ENCODE data around the gene GPC6. TPM values are rescaled to one million over a fixed set of nuclear protein-coding genes. Genes with fewer than 3 reads are reported as not detected.

Gene GPC6
- total and polyA plus RNA-seq, 2 donors (not counting 1 experiment from before 2014, with no cell fraction given), result not detected

GRCh38 chr13:94390881-94391280 is 1164.3 kb downstream of the GPC6 start:
- no peaks in the 10 kb centered on the region for H3K27me3 Mint-ChIP-seq
- Histone ChIP-seq H2AFZ (ENCODE audit: insufficient read depth, low read depth, low read length, poor library complexity, severe bottlenecking) (no peak overlapping the region), H3K4me3 (ENCODE audit: control extremely low read depth in 1 of 5, extremely low read depth in 1 of 5, insufficient read depth in 1 of 5, low read depth in 2 of 5, low read length in 4 of 5) (no peak overlapping the region), H3K4me1 (ENCODE audit: control insufficient read depth in 2 of 2, insufficient read depth in 2 of 2, low read length in 2 of 2) (no peaks in the 10 kb centered on the region), H3K79me2 (ENCODE audit: control insufficient read depth, insufficient read depth, low read length) (no peaks in the 10 kb centered on the region), H3K27me3 (replicated peaks in 1 of 4; ENCODE audit: control extremely low read depth in 1 of 4, control insufficient read depth in 3 of 4, insufficient read depth in 4 of 4, low read length in 3 of 4) (no peaks in the 10 kb centered on the region), H3K9ac (ENCODE audit: low read length) (no peak overlapping the region), H3K9me3 (ENCODE audit: control extremely low read depth in 1 of 3, control insufficient read depth in 2 of 3, insufficient read depth in 1 of 3, low read length in 2 of 3) (no peaks in the 10 kb centered on the region), H3K4me2 (replicated peaks; ENCODE audit: low read depth, low read length, poor library complexity, severe bottlenecking) (no peak overlapping the region), H4K20me1 (ENCODE audit: control insufficient read depth, insufficient read depth, low read length, poor library complexity, severe bottlenecking) (no peaks in the 10 kb centered on the region), H3K27ac (ENCODE audit: low read length in 2 of 2) (no peak overlapping the region), H3K36me3 (replicated peaks in 1 of 2; ENCODE audit: control extremely low read depth in 1 of 2, control insufficient read depth in 1 of 2, extremely low read depth in 1 of 2, insufficient read depth in 2 of 2, low read length in 1 of 2) (no peaks in the 10 kb centered on the region)
- POLR2A ChIA-PET, result no interaction called here
- CTCF ChIA-PET, result no interaction called here
- WGBS (ENCODE audit: insufficient coverage), result 67% methylated on average over 1 of the region's 2 CpGs
- intact Hi-C loops (cut with micrococcal nuclease), result no loop called here
- H3K9me3 Mint-ChIP-seq (ENCODE audit: insufficient read depth), result no peaks in the 10 kb centered on the region
- no peak overlapping the region for H3K27ac Mint-ChIP-seq
- DNase-seq (no peak), ATAC-seq (ENCODE audit: low read depth) (no peak)
- no peak for TF ChIP-seq EZH2 (IDR thresholded peaks at IDR 0.05; ENCODE audit: borderline replicate concordance, insufficient read depth, low read depth, low read length, poor library complexity, severe bottlenecking)
- TF ChIP-seq CTCF (IDR thresholded peaks at IDR 0.05), result no peak
- no peaks in the 10 kb centered on the region for H3K4me1 Mint-ChIP-seq
- H3K4me3 Mint-ChIP-seq, result no peak overlapping the region

GRCh38 chr13:94394723-94395122 is 1168.1 kb downstream of the GPC6 start:
- Mint-ChIP-seq H3K4me1 (no peaks in the 10 kb centered on the region), H3K9me3 (ENCODE audit: insufficient read depth) (no peaks in the 10 kb centered on the region), H3K4me3 (no peak overlapping the region), H3K27me3 (peaks cover 8% of the 10 kb centered on the region), H3K27ac (no peak overlapping the region)
- ChIA-PET POLR2A (no interaction called here), CTCF (no interaction called here)
- no peak overlapping the region for H3K4me2 ChIP-seq (replicated peaks; ENCODE audit: low read depth, low read length, poor library complexity, severe bottlenecking)
- no peak overlapping the region for H3K27ac ChIP-seq (ENCODE audit: low read length in 2 of 2)
- ATAC-seq (ENCODE audit: low read depth) (no peak), DNase-seq (no peak)
- TF ChIP-seq CTCF (IDR thresholded peaks at IDR 0.05), result no peak
- no peak for TF ChIP-seq EZH2 (IDR thresholded peaks at IDR 0.05; ENCODE audit: borderline replicate concordance, insufficient read depth, low read depth, low read length, poor library complexity, severe bottlenecking)
- H3K79me2 ChIP-seq (ENCODE audit: control insufficient read depth, insufficient read depth, low read length), result no peaks in the 10 kb centered on the region
- no peaks in the 10 kb centered on the region for H3K27me3 ChIP-seq (replicated peaks in 1 of 4; ENCODE audit: control extremely low read depth in 1 of 4, control insufficient read depth in 3 of 4, insufficient read depth in 4 of 4, low read length in 3 of 4)
- H3K9me3 ChIP-seq (ENCODE audit: control extremely low read depth in 1 of 3, control insufficient read depth in 2 of 3, insufficient read depth in 1 of 3, low read length in 2 of 3), result no peaks in the 10 kb centered on the region
- no peaks in the 10 kb centered on the region for H3K4me1 ChIP-seq (ENCODE audit: control insufficient read depth in 2 of 2, insufficient read depth in 2 of 2, low read length in 2 of 2)
- 89% methylated on average over 3 of the region's 4 CpGs for WGBS (ENCODE audit: insufficient coverage)
- H4K20me1 ChIP-seq (ENCODE audit: control insufficient read depth, insufficient read depth, low read length, poor library complexity, severe bottlenecking), result no peaks in the 10 kb centered on the region
- no peak overlapping the region for H2AFZ ChIP-seq (ENCODE audit: insufficient read depth, low read depth, low read length, poor library complexity, severe bottlenecking)
- H3K9ac ChIP-seq (ENCODE audit: low read length), result no peak overlapping the region
- H3K36me3 ChIP-seq (replicated peaks in 1 of 2; ENCODE audit: control extremely low read depth in 1 of 2, control insufficient read depth in 1 of 2, extremely low read depth in 1 of 2, insufficient read depth in 2 of 2, low read length in 1 of 2), result no peaks in the 10 kb centered on the region
- intact Hi-C loops (cut with micrococcal nuclease), result no loop called here
- H3K4me3 ChIP-seq (ENCODE audit: control extremely low read depth in 1 of 5, extremely low read depth in 1 of 5, insufficient read depth in 1 of 5, low read depth in 2 of 5, low read length in 4 of 5), result no peak overlapping the region

All from B cell (primary cell).